Measurements from ENCODE around the gene ZCCHC10.
A peak's percentile ranks its signal among the peaks of the same experiment; 100 is the strongest.
"Not testable (repeated sequence)": the region's sequence is repeated elsewhere in the genome, so short reads cannot be mapped to it uniquely, and the experiment has no call there.

Gene ZCCHC10

DNA sequence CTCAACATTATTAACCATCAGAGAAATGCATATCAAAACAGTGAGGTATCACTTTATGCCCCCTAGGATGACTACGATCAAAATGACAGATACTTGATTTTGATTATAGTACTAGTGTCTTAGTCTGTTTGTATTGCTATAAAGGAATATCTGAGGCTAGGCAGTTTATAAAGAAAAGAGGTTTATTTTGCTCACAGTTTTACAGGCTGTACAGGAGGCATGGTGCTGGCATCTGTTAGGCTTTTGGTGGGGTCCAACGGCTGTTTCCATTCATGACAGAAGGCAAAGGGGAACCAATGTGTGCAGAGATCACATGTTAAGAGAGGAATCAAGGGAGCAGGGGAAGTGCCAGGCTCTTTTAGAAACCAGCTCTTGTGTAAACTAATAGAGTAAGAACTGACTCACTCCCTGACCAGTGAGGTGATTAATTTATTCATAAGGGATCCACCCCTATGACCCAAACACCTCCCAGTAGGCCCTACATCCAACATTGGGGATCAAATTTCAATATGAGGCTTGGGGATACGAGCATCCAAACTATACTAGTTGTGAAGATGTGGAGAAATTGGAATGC is 46.9 kb downstream of the ZCCHC10 start:
- peak; percentile 10 for DNase-seq (ENCODE audit: low spot score)

DNA sequence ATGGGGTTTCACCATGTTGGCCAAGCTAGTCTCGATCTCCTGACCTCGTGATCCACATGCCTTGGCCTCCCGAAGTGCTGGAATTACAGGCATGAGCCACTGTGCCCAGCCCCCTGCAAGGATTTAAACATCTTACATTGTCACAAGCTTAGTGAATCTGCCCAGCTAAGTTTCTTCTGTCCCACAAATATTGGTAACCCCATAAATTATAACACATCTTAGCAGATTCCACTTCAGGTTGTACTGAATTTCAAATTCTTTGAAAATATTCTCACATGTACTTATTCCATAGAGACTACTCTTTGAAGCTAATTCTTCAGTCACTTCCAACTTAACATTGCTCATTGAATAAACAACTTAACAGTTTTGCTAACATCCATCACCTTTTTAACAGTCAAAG is 49.5 kb downstream of the ZCCHC10 start:
- no peak for DNase-seq (ENCODE audit: low spot score)

DNA sequence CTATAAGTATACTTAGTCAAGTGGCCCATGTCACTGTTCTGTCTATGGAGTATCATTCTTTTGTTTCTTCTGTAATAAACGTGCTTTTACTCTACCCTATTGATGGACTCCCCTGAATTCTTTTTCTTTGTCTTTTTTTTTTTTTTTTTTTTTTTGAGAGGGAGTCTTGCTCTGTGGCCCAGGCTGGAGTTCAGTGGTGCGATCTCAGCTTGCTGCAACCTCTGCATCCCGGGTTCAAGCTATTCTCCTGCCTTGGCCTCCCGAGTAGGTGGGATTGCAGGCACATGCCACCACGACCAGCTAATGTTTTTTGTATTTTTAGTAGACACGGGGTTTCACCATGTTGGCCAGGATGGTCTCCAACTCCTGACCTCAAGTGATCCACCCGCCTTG is 53.9 kb downstream of the ZCCHC10 start:
- not testable (repeated sequence) for DNase-seq (ENCODE audit: low spot score)

DNA sequence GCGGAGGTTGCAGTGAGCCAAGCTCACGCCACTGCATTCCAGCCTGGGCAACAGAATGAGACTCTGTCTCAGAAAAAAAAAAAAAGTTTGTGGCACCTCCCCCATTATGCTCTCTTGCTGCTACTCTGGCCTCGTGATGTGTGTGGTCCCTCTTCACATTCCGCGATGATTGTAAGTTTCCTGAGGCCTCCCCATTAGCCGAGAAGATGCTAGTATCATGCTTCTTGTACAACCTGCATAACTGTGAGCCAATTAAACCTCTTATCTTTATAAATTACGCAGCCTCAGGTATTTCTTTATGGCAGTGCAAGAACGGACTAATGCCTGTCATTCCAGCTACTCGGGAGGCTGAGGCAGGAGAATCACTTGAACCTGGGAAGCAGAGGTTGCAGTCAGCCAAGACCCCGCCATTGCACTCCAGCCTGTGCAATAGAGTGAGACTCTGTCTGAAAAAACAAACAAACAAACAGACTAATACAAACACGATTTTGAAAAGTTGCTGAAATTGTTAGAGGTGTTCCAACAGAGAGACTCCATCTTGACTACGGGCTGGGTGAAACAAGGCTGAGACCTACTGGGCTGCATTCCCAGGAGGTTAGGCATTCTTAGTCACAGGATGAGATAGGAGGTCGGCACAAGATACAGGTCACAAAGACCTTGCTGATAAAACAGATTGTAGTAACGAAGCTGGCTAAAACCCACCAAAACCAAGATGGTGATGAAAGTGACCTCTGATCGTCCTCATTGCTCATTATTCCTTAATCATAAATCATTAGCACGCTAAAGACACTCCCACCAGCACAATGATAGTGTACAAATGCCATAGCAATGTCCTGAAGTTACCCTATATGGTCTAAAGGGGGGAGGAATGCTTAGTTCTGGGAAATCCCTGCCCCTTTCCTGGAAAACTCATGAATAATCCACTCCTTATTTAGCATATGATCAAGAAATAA is 54.6 kb downstream of the ZCCHC10 start:
- no peak for DNase-seq (ENCODE audit: low spot score)

DNA sequence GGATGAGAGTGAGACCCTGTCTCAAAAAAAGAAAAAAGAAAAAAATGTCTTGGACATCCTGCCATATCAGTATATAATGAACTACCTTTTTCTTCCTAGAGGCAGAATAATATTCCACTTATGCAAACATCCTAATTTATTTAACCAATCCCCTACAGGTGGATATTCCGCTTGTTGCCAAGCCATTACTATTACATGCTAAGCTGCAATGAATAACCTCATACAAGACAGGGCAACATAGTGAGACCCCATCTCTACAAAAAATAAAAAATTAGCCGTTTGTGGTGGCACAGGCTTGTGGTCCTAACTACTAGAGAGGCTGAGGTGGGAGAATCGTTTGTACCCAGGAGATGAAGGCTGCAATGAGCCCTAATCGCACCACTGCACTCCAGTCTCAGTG is 61.2 kb downstream of the ZCCHC10 start:
- no peak for DNase-seq (ENCODE audit: low spot score)

DNA sequence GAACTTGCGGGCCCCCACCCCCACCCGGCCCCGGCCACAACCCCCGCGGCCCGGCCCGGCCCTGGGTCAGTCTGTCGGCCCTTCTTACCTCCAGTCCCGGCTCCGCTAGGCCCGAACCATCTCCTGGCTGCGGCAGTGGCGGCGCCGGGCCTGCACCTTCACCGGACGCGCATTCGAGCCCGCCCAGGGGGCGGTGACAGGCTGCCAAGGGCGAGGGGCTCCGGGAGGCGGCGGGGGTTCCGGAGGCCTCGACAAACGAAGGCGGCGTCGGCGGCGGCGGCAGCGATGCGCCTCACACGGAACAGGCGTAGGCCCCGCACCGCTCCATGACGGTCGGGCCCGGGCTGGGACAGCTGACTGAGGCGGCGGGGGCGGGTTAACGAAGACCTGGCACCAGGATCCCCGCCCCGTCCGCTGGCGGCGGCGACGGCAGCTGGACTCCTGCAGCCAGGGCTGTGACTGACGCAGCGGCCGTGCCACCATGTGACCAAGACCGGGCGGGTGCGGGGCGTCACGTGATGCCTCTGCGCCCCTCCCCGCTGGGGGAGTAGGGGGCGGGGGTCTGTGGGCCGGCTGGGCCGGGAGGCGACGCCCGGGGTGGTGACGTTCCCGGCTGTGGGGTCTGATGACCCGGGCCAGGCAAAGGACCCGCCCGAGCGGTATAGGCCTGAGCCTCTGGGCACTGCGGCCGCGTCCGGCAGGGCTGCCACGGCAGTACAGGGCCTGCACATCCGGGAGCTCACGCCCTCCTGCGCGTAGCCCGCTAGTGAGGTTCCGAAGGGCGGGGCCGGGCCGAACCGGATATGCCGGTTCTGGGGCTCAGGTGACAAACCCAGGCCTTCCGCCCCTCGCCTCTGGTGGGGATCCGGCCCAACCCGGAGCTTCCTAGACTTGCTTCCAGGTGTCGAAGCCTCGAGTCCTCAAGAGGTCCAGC is 62.9 kb downstream of the ZCCHC10 start, which contains the start of gene AFF4:
TSS of gene AFF4 (minus strand) at position 464 of the 934 bp plus-strand sequence. CDS start 26,445 bp downstream, outside the sequence.
- DNase-seq (ENCODE audit: low spot score), result peak; percentile 97

DNA sequence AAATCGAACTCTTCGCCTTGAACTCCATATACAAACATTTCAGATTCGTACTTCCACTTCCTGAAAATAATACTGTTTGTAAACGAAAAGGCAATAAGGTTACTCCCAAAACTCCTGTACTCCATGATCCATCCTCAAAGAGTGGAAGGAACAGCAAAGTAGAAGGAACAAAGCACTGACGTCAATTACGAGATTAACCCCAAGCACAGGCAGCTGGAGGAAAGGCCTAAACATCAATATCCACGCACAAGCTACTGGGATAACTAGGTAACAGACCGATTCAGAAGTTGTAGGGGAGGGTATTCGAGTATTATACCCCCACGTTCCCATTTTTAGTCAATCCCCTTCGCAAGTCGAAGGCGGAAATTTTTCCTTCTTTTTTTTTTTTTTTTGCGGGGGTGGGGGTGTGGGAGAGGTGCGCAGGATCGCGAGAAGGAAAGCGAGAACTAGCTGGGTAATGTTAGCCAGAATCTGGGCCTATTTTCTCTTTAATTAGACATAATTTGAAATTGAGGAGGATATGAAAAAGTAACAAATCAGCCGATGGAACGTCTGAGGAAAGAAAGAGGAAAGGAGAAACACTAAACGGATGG is 63.8 kb downstream of the ZCCHC10 start:
- DNase-seq (ENCODE audit: low spot score), result peak; percentile 44

DNA sequence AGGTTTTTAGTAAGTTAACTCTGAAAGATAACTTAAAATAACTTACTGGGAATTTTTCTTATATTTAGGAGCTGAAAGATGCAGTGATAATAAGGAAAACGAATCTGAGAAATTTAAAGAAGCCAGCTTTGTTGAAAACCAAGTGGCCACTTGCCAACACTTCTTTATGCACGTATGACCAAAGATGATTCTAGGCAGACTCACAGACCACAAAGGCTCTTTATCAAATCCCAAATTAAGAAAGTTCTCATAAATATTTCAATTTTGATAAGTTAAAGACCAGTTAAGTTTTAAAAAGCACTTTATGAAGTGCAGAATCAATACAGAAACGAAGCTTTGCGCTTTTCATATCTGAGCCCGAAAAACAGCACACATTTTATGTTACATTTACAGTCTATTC is 64.5 kb downstream of the ZCCHC10 start:
- DNase-seq (ENCODE audit: low spot score), result peak; percentile 14

DNA sequence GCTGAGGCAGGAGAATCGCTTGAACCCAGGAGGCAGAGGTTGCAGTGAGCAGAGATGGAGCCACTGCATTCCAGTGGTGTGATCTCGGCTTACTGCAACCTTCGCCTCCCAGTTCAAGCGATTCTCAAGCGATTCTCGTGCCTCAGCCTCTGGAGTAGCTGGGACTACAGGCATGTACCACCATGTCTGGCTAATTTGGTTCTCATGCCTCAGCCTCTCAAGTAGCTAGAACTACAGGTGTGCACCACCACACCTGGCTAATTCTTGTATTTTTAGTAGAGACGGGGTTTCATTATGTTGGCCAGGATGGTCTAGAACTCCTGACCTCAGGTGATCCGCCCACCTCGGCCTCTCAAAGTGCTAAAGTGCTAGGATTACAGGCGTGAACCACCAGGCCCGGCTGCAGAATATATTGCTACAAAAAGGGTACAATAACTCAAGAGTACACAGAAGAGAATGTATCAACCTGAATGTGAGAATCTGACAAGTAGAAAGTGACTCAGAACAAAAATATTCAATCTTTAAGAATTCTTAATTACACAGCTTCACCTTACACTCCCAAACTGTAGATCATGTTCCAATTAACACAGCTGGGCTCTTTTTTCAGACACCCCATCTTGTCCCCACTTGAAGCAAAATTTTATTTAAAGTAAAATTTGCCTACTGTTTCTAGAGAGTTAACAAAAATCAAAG is 65.1 kb downstream of the ZCCHC10 start:
- DNase-seq (ENCODE audit: low spot score), result not testable (repeated sequence)

DNA sequence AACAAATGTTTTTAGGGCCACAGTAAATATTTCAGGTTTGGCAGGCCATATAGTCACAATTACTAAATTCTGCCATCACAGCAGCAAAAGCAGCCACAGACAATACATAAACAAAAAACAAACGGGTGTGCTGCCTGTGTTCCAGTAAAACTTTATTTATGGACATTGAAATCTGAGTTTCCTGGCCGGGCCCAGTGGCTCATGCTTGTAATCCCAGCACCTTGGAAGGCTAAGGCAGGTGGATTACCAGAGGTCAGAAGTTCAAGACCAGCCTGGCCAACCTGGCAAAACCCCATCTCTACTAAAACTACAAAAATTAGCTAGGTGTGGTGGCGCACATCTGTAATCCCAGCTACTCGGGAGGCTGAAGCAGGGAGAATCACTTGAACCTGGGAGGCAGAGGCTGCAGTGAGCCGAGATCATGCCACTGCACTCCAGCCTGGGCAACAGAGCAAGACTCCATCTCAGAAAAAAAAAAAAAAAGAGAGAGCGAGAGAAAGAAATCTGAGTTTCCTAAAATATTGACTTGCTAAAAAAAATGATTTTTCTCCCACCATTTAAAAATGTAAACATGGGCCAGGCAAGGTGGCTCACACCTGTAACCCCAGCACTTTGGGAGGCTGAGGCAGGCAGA is 70.1 kb downstream of the ZCCHC10 start:
- not testable (repeated sequence) for DNase-seq (ENCODE audit: low spot score)

DNA sequence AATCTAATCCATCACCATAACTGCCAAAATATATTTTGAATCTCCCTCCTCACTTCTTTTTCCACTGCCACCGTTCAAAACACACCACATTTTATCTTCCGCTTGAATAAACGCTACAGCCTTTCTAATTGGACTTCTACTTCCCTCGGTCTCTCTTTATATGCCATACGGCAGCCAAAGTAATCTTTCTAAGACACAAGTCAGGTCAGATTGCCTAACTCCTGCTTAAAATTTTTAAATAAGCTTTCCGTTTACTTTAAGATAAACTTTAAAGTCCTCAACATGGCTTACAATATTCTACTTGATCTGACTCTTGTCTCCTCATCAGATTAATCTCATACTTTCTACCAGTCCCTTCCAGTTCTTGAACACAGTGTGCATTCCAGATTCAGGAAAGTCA is 72.6 kb downstream of the ZCCHC10 start:
- DNase-seq (ENCODE audit: low spot score), result no peak

DNA sequence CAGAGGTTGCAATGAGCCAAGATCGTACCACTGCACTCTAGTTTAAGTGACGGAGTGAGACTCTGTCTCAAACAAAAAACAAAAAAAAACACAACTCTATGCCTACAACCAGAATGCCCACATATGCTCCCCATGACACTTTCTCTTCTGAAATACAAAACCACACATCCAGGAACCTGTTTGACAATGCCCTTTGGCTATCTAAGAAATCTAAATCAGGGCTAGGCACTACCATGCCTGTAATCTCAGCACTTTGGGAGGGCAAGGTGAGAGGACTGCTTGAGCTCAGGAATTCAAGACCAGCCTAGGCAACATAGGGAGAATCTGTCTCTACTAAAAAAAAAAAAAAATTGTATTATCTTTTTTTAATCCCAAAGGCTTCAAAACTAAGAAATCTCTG is 73.5 kb downstream of the ZCCHC10 start:
- DNase-seq (ENCODE audit: low spot score), result no peak

DNA sequence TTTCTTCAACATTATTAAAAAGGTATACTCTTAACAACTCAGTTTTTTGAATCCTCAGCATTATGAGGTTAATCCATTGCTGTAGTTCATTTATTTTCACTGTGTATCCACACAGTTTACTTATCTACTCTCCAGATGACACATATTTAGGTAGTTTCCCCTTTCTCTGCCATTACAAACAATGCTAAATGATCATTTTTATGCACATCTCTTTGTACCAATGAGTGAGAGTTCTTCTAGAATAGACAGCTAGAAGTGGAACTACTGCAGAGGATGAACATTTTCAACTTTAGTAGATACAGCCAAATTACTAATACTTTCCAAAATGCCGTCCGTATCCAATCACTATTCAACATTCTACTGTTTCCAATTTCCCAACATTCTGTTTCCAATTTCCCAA is 74.5 kb downstream of the ZCCHC10 start:
- no peak for DNase-seq (ENCODE audit: low spot score)

DNA sequence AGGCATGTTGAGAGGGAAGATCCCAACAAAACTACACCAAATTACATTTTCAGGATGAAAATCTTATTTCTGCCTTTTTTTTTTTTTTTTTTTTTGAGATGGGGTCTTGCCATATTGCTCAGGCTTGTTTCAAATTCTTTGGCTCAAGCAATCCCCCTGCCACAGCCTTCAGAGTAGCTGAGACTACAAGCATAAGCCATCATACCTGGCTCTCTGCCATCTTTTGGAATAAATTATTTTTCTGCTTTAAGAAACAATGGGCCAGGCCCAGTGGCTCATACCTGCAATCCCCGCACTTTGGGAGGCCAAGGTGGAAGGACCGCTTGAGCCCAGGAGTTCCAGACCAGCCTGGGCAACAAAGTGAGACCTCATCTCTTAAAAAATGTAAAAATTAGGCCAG is 77.2 kb downstream of the ZCCHC10 start:
- DNase-seq (ENCODE audit: low spot score), result no peak

DNA sequence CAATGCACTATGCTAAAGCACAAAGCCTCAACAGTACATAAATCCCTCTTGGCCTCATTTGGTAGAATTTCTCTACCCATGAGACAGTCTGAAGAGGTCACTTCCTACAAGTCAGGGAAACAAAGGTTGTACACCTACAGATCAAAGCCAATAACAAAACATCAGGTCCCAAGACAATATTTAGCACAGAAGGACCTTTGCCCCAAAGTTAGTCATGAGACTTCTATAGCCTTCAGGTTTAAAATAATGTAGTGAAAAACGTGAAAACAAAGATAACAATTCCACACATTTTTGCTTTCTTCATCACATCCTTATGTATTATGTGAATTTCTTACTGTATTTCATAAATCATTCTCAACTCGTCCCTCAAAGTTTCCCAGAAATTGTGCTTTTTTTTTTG is 78.7 kb downstream of the ZCCHC10 start:
- peak; percentile 5 for DNase-seq (ENCODE audit: low spot score)

Data from AG08395 (cell line).